H1 (cell line): ENCODE data around the gene PLEK2. TPM values are rescaled to one million over a fixed set of nuclear protein-coding genes. Genes with fewer than 3 reads are reported as not detected.

Experiments
- CTCF ChIA-PET: fragments of 300-600 bp; sonication (Branson Sonifier 250); formaldehyde crosslinking; loops from one replicate; lab custom pipeline; 2021; ENCODE audit not compliant: partially characterized antibody; lab: Charles Lee
- POLR2A ChIA-PET: fragments of 300-600 bp; sonication (Branson Sonifier 250); formaldehyde crosslinking; loops from one replicate; lab custom pipeline; 2021; ENCODE audit warnings: inconsistent platforms; ENCODE audit not compliant: partially characterized antibody; lab: Charles Lee
- DNase-seq, 2 experiments: peaks; one replicate each; pipeline versions ENCODE4 v3.0.0 to v3.0.0-alpha.2; 2010 to 2022; ENCODE audit warnings: low spot score in 2 of 2, low read depth in 1 of 2, mixed read lengths in 1 of 2
- FAIRE-seq: peaks from 2 replicates; lab custom pipeline; 2011; peaks lifted over from hg19 to GRCh38; lab: Jason Lieb, UNC
- H2AFZ ChIP-seq: 2 replicates; pipeline ENCODE4 v1.8.1; 2012; ENCODE audit warnings: low read length, inconsistent platforms
- H2AK5ac ChIP-seq: 2 replicates; pipeline ENCODE4 v1.6.1; 2013; ENCODE audit warnings: low read depth, low read length
- H2BK120ac ChIP-seq: replicated peaks from 2 replicates; pipeline ENCODE3; 2013; ENCODE audit warnings: low read depth, low read length, inconsistent platforms
- H2BK12ac ChIP-seq: 2 replicates; pipeline ENCODE4 v1.6.1; 2013; ENCODE audit warnings: low read depth, low read length
- H2BK15ac ChIP-seq: 2 replicates; pipeline ENCODE4 v1.6.1; 2013; ENCODE audit warnings: low read length
- H2BK20ac ChIP-seq: 2 replicates; pipeline ENCODE4 v1.6.1; 2013; ENCODE audit warnings: low read length
- H2BK5ac ChIP-seq: 2 replicates; pipeline ENCODE4 v1.6.1; 2013; ENCODE audit warnings: low read depth, low read length
- H3K14ac ChIP-seq: 2 replicates; pipeline ENCODE4 v1.6.1; 2013; ENCODE audit warnings: inconsistent platforms; ENCODE audit not compliant: insufficient read length
- H3K18ac ChIP-seq: 2 replicates; pipeline ENCODE4 v1.6.1; 2013; ENCODE audit warnings: low read length; ENCODE audit errors: extremely low read depth
- H3K23ac ChIP-seq: 2 replicates; pipeline ENCODE4 v1.6.1; 2013; ENCODE audit warnings: inconsistent platforms; ENCODE audit not compliant: insufficient read length
- H3K23me2 ChIP-seq: 2 replicates; pipeline ENCODE4 v1.6.1; 2013; ENCODE audit warnings: low read depth, low read length
- H3K27ac ChIP-seq: 2 replicates; pipeline ENCODE4 v1.6.1; 2011; ENCODE audit warnings: low read depth, low read length, inconsistent platforms
- H3K27me3 ChIP-seq, 4 experiments: replicated peaks in 1 of 4; 1 replicate in 1 of 4; 2 replicates in 3 of 4; pipeline versions ENCODE4 v1.6.1 to v1.8.1; 2011 to 2013; ENCODE audit warnings: low read length in 3 of 4, mild to moderate bottlenecking in 3 of 4, inconsistent platforms in 2 of 4, mixed read lengths in 2 of 4, moderate library complexity in 1 of 4; ENCODE audit not compliant: control insufficient read depth in 3 of 4, insufficient read depth in 3 of 4; ENCODE audit errors: extremely low read depth in 1 of 4
- H3K36me3 ChIP-seq, 4 experiments: 2 replicates each; pipeline versions ENCODE4 v1.6.1 to v1.8.1; 2011 to 2013; ENCODE audit warnings: mild to moderate bottlenecking in 4 of 4, low read length in 3 of 4, moderate library complexity in 2 of 4, control low read depth in 1 of 4, inconsistent platforms in 1 of 4; ENCODE audit not compliant: insufficient read depth in 4 of 4, control insufficient read depth in 2 of 4
- H3K4ac ChIP-seq: replicated peaks from 2 replicates; pipeline ENCODE3; 2013; ENCODE audit warnings: low read length, low read depth, mixed read lengths, inconsistent platforms; ENCODE audit not compliant: insufficient read length
- H3K4me1 ChIP-seq, 4 experiments: replicated peaks in 1 of 4; 1 replicate in 1 of 4; 2 replicates in 3 of 4; pipeline versions ENCODE4 v1.6.1 to v1.8.1; 2011 to 2013; ENCODE audit warnings: low read length in 3 of 4, inconsistent platforms in 2 of 4, mixed read lengths in 1 of 4; ENCODE audit not compliant: insufficient read depth in 4 of 4, control insufficient read depth in 3 of 4
- H3K4me2 ChIP-seq, 2 experiments: 2 replicates each; pipeline versions ENCODE4 v1.6.1 to v1.8.1; 2011 to 2013; ENCODE audit warnings: low read depth in 2 of 2, low read length in 2 of 2, control low read depth in 1 of 2, inconsistent platforms in 1 of 2, mild to moderate bottlenecking in 1 of 2; ENCODE audit not compliant: insufficient read depth in 1 of 2
- H3K4me3 ChIP-seq, 4 experiments: fragments of 200-600, 300-600 bp in 1 of 4; sonication (generic), shearing (Covaris generic), sonication (Bioruptor Twin) in 1 of 4; 2 replicates each; pipeline versions ENCODE4 v1.5.1 to v1.8.1; 2011 to 2016; ENCODE audit warnings: low read length in 4 of 4, low read depth in 3 of 4, control low read depth in 2 of 4, inconsistent platforms in 2 of 4, mild to moderate bottlenecking in 2 of 4, mixed read lengths in 1 of 4, moderate library complexity in 1 of 4; ENCODE audit not compliant: insufficient read depth in 2 of 4; ENCODE audit errors: extremely low read depth in 1 of 4
- H3K56ac ChIP-seq: replicated peaks from 2 replicates; pipeline ENCODE3; 2013; ENCODE audit warnings: low read depth, mild to moderate bottlenecking, mixed read lengths, low read length, inconsistent platforms; ENCODE audit not compliant: insufficient read length
- H3K79me1 ChIP-seq: 2 replicates; pipeline ENCODE4 v1.6.1; 2013; ENCODE audit warnings: low read depth, low read length, control low read depth
- H3K79me2 ChIP-seq, 2 experiments: 2 replicates each; pipeline versions ENCODE4 v1.6.1 to v1.8.1; 2012 to 2013; ENCODE audit warnings: low read length in 2 of 2, mild to moderate bottlenecking in 2 of 2, inconsistent platforms in 1 of 2; ENCODE audit not compliant: insufficient read depth in 2 of 2, control insufficient read depth in 1 of 2
- H3K9ac ChIP-seq, 4 experiments: replicated peaks in 1 of 4; 1 replicate in 1 of 4; 2 replicates in 3 of 4; pipeline versions ENCODE4 v1.6.1 to v1.8.1; 2011 to 2013; ENCODE audit warnings: low read depth in 3 of 4, low read length in 3 of 4, control low read depth in 2 of 4, mild to moderate bottlenecking in 2 of 4, moderate library complexity in 2 of 4, inconsistent platforms in 1 of 4; ENCODE audit errors: extremely low read depth in 1 of 4
- H3K9me3 ChIP-seq, 2 experiments: 2 replicates each; pipeline versions ENCODE4 v1.6.1 to v1.8.1; 2012 to 2013; ENCODE audit warnings: mild to moderate bottlenecking in 2 of 2, moderate library complexity in 2 of 2, control low read depth in 1 of 2, inconsistent platforms in 1 of 2, low read depth in 1 of 2, low read length in 1 of 2, mixed read lengths in 1 of 2; ENCODE audit not compliant: insufficient read depth in 2 of 2
- H4K20me1 ChIP-seq, 2 experiments: replicated peaks in 1 of 2; 2 replicates each; pipeline versions ENCODE3 to v1.8.1; 2011 to 2013; ENCODE audit warnings: inconsistent platforms in 2 of 2, low read length in 2 of 2, mild to moderate bottlenecking in 1 of 2; ENCODE audit not compliant: insufficient read depth in 2 of 2, control insufficient read depth in 1 of 2
- H4K5ac ChIP-seq: 2 replicates; pipeline ENCODE4 v1.6.1; 2013; ENCODE audit warnings: low read length, low read depth, mixed read lengths, inconsistent platforms; ENCODE audit not compliant: insufficient read length
- H4K8ac ChIP-seq: 2 replicates; pipeline ENCODE4 v1.8.0; 2013; ENCODE audit warnings: mild to moderate bottlenecking, moderate library complexity, low read length, inconsistent platforms; ENCODE audit not compliant: insufficient read depth; ENCODE audit errors: extremely low read depth
- H4K91ac ChIP-seq: replicated peaks from 2 replicates; pipeline ENCODE3; 2013; ENCODE audit warnings: low read length, mixed read lengths, inconsistent platforms; ENCODE audit not compliant: insufficient read length
- JUND ChIP-seq: IDR thresholded peaks from 2 replicates; pipeline ENCODE4 v1.6.1; 2011; ENCODE audit warnings: mild to moderate bottlenecking, improper control_type of control experiment, low read length
- KDM4A ChIP-seq: IDR thresholded peaks from one replicate; pipeline ENCODE4 v1.7.1; 2012; ENCODE audit warnings: low read depth, mild to moderate bottlenecking, moderate library complexity, low read length, inconsistent platforms; ENCODE audit not compliant: severe bottlenecking
- MAX ChIP-seq: IDR thresholded peaks from 2 replicates; pipeline ENCODE4 v1.6.1; 2012; ENCODE audit warnings: inconsistent platforms
- POU5F1 ChIP-seq: IDR thresholded peaks from 2 replicates; pipeline ENCODE4 v1.6.1; 2011; ENCODE audit warnings: low read depth, mild to moderate bottlenecking, low read length, moderate library complexity
- SRF ChIP-seq: IDR thresholded peaks from 2 replicates; pipeline ENCODE4 v1.6.1; 2011; ENCODE audit warnings: mild to moderate bottlenecking, low read depth, low read length, moderate library complexity
- TAF1 ChIP-seq: IDR thresholded peaks from 2 replicates; pipeline ENCODE4 v1.6.1; 2011; ENCODE audit warnings: mild to moderate bottlenecking, low read depth, low read length
- TCF12 ChIP-seq: IDR thresholded peaks from 2 replicates; pipeline ENCODE4 v1.6.1; 2011; ENCODE audit warnings: low read depth, mild to moderate bottlenecking, low read length
- WGBS, 2 experiments: shearing (Covaris generic) in 1 of 2; methylation state at CpG; one replicate each; pipeline versions ENCODE4 v1.1.6 to v1.1.7; 2013 to 2015; ENCODE audit warnings: low lambda C conversion rate in 2 of 2, mixed read lengths in 2 of 2, inconsistent platforms in 1 of 2, low coverage in 1 of 2, missing lambda C conversion rate in 1 of 2; ENCODE audit not compliant: insufficient replicate concordance in 2 of 2, insufficient coverage in 1 of 2, insufficient read length in 1 of 2; ENCODE audit errors: extremely low coverage in 1 of 2, missing lambda C conversion rate in 1 of 2; 5-methylcytosine and 5-hydroxymethylcytosine counted together
- polyA plus RNA-seq, 7 experiments: library from polyadenylated mRNA; depleted of rRNA in 3 of 7; stranded (reverse) in 5 of 7; unstranded in 2 of 7; fragments of >200 nt in 5 of 7; fragments of 200-250 nt in 2 of 7; gene quantifications; 1 replicate in 5 of 7; 2 replicates in 1 of 7; 4 replicates in 1 of 7; pipeline versions ENCODE4 v1.2.1 to v1.2.3, GENCODE V29; 2011 to 2013; ENCODE audit warnings: missing spikeins in 2 of 7, mixed read lengths in 2 of 7
- total RNA-seq: library from RNA; stranded (reverse); fragmentation: NEBNext Ultra II Directional; extraction: Animal tissue kit (Norgen Biotek cat#: 25700); gene quantifications from 2 replicates; pipeline ENCODE4 v1.2.1, GENCODE V29; 2021

PLEK2 gene
- total and polyA plus RNA-seq, 2 of the 8 experiments (the other 6 are each of a cell fraction or from before 2014, with no cell fraction given), result 0.41 to 2.1 TPM

- H3K27me3 ChIP-seq, result no peaks in the 10 kb centered on the region; a peak in 1 of 7 replicates
- no peak overlapping the region for H2AK5ac ChIP-seq
- no peak overlapping the region for H3K4me3 ChIP-seq
- WGBS, 2 experiments, result 63% methylated on average over 3 of the region's 3 CpGs; no CpG with 5 or more reads in 1 of the 2 experiments
- no peak overlapping the region for H3K27ac ChIP-seq
- no peaks in the 10 kb centered on the region for H3K23me2 ChIP-seq
- no peak overlapping the region for H3K18ac ChIP-seq
- H4K8ac ChIP-seq, result no peak overlapping the region
- peak overlapping the region; percentile 81; the same call in 1 of the 2 replicates for H2BK20ac ChIP-seq
- ChIA-PET CTCF (interaction anchor here (1.2 to 10.0 kb wide), 10 partner anchors 7 to 133 kb away, joined by 3 to 115 read pairs (median 6); no protein-coding TSS in a partner anchor), POLR2A (interaction anchor here (1.8 kb wide), 1 partner anchor 12 kb away, joined by 7 read pairs; no protein-coding TSS in a partner anchor)
- H2BK12ac ChIP-seq, result peak overlapping the region; percentile 93
- H3K4me1 ChIP-seq, result peaks cover 0 to 22% (median 10%) of the 10 kb centered on the region in 4 experiments; a peak in 6 of 7 replicates
- no peak overlapping the region for H3K56ac ChIP-seq
- no peaks in the 10 kb centered on the region for H3K79me2 ChIP-seq
- H3K79me1 ChIP-seq, result no peaks in the 10 kb centered on the region; the same call in 1 of the 2 replicates
- H3K4ac ChIP-seq, result no peak overlapping the region
- H2BK120ac ChIP-seq, result peak overlapping the region; percentile 69
- peak overlapping the region; percentile 7 to 60; a peak in 2 of 4 replicates for H3K4me2 ChIP-seq
- no peak overlapping the region for H3K14ac ChIP-seq
- TF ChIP-seq POU5F1, result 0 out of 2 replicates have a peak, but pooled peaks have one; percentile 29
- TF ChIP-seq SRF, result no peak
- TF ChIP-seq MAX, result no peak
- TF ChIP-seq TCF12, result no peak
- no peak for TF ChIP-seq KDM4A
- peak; percentile 12; the same call in 1 of the 2 replicates for TF ChIP-seq JUND
- no peak for TF ChIP-seq TAF1
- peaks cover 0 to 5% of the 10 kb centered on the region in 2 experiments; a peak in 1 of 4 replicates for H3K9me3 ChIP-seq
- H2BK15ac ChIP-seq, result no peak overlapping the region
- no peak overlapping the region; a peak in 2 of 7 replicates for H3K9ac ChIP-seq
- FAIRE-seq, result peak; percentile 58
- H4K91ac ChIP-seq, result no peak overlapping the region
- no peak overlapping the region for H3K23ac ChIP-seq
- DNase-seq, result no peak
- H2AFZ ChIP-seq, result no peak overlapping the region
- no peaks in the 10 kb centered on the region for H4K20me1 ChIP-seq
- no peaks in the 10 kb centered on the region for H3K36me3 ChIP-seq
- no peak overlapping the region for H4K5ac ChIP-seq
- H2BK5ac ChIP-seq, result peak overlapping the region; percentile 91; the same call in 1 of the 2 replicates
Measured at GRCh38 chr14:67444395-67444794, 32.4 kb upstream of the PLEK2 start.
